HG03135 (cell line): ENCODE data around the gene PDZD8.
A peak's percentile ranks its signal among the peaks of the same experiment; 100 is the strongest.

Experiments used
- ATAC-seq: cut with Tn5 transposase; IDR thresholded peaks from one replicate; pipeline ENCODE4 v1.9.1; 2021; ENCODE audit warnings: mild to moderate bottlenecking, moderate library complexity; ENCODE audit not compliant: unreplicated experiment

PDZD8 gene

GRCh38 chr10:117260084-117260483, 115.2 kb downstream of the PDZD8 start:
- ATAC-seq: no peak

- no peak for ATAC-seq
These were observed 116.0 kb downstream of the PDZD8 start for GRCh38 chr10:117259279-117259678.

- no peak for ATAC-seq
These were observed 117.5 kb downstream of the PDZD8 start for GRCh38 chr10:117257721-117258120.

- ATAC-seq: no peak
These were observed 118.3 kb downstream of the PDZD8 start for GRCh38 chr10:117256910-117257309.

DNA sequence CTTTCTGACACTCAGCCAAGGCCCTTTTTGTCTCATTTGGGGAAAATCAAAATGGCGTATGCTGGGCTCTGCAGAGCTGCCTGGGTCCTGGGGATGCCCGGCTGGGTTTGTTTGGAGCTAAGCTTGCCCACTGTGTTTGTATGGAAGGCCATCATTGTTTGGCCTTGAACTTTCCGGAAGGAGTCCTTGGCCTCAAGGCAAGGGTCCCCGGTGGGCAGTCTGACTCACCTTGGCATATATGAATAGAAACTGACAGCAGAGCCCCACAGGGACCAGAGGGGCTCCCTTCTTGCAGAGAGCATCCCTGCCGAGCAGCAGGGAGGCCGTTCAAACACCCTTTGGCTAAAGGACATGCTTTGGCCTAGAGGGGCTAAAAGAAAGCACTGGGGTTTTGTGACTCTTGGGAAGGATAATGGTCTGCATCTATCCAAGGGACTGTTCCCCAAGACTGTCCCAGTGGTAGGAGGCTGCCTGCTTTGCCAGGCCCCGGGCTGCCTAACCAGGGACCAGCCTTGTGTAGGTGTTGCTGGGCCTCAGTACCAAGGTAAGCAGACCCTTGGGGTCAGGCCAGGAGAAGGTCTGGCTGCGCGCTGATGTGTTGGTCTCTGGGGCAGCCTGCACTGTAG, 119.3 kb downstream of the PDZD8 start:
- ATAC-seq: no peak

DNA sequence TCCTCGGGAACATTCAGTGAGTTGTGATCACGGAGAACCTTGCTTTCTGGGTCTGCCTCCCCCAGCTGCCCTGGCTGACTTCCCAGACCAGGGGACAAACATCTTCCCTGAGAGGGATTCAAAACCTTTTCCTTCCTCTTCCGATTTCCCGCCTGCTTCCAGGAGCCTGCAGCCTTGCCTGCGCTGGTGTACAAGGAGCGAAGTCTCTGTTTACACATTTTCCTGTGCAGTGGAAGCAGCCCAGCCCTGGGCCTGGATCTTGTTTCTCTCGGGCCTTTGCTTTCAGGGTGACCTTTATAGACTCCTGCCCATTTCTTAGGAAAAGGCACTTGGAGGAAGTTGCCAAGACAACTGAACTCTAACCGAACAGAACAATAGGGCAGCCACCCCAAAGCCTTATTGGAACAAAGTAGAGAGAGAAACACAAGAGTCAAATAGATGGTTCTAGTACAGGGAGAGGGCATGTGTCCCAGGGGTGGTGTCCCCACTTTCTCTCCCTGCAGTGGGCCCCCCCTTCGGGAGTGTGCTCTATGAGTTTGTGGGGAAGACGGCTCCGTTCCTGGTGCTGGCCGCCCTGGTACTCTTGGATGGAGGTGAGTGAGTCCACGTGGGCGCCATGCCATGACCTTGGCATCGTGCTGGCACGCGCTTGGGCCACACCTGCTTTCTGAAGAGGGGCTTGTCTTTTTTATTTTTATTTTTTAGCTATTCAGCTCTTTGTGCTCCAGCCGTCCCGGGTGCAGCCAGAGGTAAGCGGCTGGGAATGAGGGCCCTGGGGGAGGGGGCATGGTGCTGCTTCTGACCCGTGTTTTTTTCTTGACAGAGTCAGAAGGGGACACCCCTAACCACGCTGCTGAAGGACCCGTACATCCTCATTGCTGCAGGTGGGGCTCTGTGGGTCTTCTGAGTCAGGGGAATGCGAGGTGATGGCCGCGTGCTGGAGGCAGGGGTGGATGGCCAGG, 120.2 kb downstream of the PDZD8 start:
- no peak for ATAC-seq

DNA sequence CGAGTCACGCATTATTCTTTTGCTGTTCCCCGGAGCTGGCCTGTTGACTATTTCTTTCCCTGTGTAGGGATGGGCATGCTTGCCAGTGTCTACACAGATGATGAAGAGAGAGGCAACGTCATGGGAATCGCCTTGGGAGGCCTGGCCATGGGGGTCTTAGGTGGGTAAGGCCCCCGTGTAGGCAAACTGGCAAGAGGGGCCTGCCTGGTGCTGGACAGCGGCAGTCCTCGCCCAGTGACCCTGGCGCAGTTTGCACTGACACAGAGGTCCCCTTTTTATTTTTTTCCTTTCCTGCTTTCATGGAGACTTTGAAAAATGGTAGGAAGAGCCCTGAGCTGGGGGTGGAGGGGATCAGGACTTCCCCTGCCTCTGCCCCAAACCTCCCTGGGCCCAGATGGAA, 120.9 kb downstream of the PDZD8 start:
- no peak for ATAC-seq

- ATAC-seq: no peak
These were observed 121.3 kb downstream of the PDZD8 start for GRCh38 chr10:117253908-117254307.

DNA sequence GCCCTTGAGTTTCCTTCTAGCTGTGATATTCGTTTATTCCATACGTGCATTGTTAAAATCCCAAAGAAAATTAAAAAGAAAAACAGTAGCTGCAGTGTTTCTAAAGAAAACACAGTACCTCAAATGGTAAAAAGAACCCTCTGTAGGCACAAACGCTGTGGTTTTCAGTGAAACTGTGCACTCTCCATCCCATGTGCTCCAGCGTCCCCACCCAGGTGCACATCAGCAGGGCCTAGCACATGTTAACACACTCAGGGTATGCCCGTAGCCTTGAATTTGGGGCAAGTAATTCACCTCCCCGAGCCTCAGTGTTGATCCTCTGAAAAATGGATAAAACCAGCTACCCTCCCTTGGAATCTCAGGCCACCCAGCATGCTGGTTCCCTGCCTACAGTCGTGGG, 124.8 kb downstream of the PDZD8 start:
- no peak for ATAC-seq

GRCh38 chr10:117249493-117250093, 125.6 kb downstream of the PDZD8 start:
- ATAC-seq: peak; percentile 62

DNA sequence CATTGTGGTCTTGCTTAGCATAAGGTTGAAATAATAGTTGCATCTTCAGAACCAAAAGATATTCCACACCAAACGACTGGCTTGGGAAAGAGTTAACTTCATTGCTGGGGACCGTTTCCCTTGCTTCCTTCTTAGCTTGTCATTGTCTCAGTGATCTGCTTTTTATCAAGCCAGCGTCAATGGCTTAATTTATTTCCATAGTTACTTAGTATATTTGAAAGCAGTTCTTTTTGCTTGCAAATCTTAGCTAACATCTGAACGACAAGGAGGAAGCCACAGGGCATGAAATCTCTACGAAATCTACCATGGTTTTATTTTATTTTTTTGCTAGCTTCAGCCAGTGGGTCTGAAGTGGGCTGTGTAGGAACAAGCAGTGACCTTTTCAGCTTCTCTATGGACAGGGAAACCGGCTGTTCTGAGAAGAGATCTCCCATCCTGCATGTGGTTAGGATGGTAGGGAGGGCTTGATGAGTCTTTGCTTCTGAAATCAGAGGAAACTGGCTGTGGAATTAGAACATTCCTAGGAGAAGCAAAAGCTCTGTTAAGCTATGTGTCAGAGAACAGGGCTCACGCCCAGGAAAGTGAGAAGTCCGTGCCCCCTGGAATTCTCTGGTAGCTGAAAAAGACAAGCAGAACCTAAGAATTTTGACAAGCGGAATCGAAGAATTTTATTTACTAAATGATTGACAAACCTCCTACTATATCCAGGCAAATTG, 126.3 kb downstream of the PDZD8 start:
- ATAC-seq: no peak

- no peak for ATAC-seq
These were observed 128.1 kb downstream of the PDZD8 start for GRCh38 chr10:117246997-117247671.

DNA sequence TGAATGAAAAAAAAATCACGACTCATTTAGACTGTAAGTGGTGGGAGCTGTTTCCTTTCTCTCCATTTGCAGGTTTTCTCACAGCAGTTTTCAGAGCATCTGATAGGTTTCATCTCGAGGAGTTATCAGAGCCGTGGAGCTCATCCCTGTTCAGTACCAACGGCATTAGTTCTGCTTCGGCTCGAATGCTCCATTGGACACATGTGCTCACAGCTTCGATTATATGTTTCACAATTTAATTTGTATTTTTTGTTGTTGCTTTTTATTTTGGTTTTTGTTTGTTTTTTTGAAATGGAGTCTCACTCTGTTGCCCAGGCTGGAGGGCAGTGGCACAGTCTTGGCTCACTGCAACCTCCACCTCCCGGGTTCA, 132.8 kb downstream of the PDZD8 start:
- ATAC-seq: no peak

- no peak for ATAC-seq
These were observed 133.4 kb downstream of the PDZD8 start for GRCh38 chr10:117241541-117242462.

GRCh38 chr10:117240621-117241529, 134.4 kb downstream of the PDZD8 start, which contains the start of gene SLC18A2:
SLC18A2 (plus strand) TSS chr10:117241114; CDS start chr10:117241694, 580 bp downstream.
- ATAC-seq: no peak

DNA sequence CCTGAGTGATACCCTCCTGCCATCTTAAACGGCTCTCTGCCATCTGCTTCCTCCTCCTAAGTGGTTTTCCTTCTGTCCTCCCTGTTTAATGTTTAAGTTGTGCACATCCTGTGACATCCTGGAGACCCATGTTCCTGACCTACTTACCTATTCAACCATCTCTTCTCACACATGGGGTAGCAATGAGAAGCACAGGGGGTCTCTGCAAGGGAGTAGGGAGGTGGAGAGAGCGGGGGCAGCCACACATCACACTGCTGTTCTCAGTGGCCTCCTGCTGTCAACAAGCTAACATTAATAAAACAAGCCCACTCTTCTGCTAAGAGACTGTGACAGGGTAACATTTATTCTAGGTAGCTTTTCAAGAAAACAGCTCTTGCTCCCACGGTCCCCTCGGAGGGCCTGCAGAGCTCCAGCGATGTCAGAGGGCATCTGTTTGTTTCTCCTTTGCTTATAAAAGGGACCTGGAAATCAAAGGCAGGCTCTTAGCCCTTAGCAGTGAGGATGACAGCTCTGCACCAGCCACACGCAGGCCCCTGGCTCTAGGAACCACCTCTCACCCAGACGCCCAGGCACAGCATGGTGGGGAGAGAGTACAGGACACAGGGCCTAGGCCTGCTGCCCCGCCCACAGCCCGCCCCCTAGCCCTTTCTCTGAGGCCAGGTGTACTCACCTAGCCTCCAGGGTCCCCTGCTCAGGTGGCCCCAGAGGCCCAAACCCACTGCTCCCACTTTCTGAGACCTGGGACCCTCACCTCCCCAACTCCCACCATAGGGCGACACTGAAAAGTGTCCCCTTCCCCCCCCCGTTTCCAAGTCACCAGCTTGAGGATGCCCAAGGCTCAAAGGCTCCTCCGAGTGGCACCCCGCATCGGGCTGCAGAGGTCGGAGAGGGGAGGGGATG, 135.3 kb downstream of the PDZD8 start:
- no peak for ATAC-seq

GRCh38 chr10:117239051-117239450, 136.2 kb downstream of the PDZD8 start:
- no peak for ATAC-seq
